ENCODE measurements around the gene ZNF536. TPM values are rescaled to one million over a fixed set of nuclear protein-coding genes. Genes with fewer than 3 reads are reported as not detected.
"Not testable (repeated sequence)": the region's sequence is repeated elsewhere in the genome, so short reads cannot be mapped to it uniquely, and the experiment has no call there.

ZNF536 gene
- total and polyA plus RNA-seq, 2 of the 13 experiments (the other 11 are each of a cell fraction or from before 2014, with no cell fraction given), result not detected

DNA sequence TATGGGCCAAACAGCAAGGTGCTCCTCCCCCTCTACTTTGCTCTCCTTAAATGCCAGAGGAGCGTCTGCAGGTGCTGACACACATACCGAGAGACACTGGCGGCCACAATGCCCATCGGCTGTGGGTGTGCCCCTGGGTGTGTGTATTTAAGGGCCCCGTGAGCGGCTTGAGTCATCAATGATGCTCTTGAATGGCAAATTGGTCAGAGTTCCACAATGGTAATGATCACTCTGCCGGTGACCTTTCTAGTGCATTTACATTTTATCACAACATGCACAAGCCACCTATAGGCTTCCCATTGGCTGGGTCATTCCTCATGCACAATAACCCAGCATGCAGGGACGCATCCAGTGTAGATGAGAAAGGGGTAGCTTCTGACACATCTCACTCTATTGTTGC, 124.8 kb downstream of the ZNF536 start (continued):
- TF ChIP-seq EP300 (IDR thresholded peaks at IDR 0.05; ENCODE audit: low read depth in 2 of 2, low read length in 2 of 2) (no peak), EP300 (CRISPR knock-in tag; IDR thresholded peaks at IDR 0.05; ENCODE audit: borderline replicate concordance) (no peak), ZNF607 (CRISPR knock-in tag; IDR thresholded peaks at IDR 0.05; ENCODE audit: borderline replicate concordance) (no peak), HDAC6 (IDR thresholded peaks at IDR 0.05; ENCODE audit: low read depth, low read length) (no peak), ZKSCAN5 (CRISPR knock-in tag; IDR thresholded peaks at IDR 0.05) (no peak), SP4 (CRISPR knock-in tag; IDR thresholded peaks at IDR 0.05) (no peak), REPIN1 (CRISPR knock-in tag; IDR thresholded peaks at IDR 0.05; ENCODE audit: borderline replicate concordance, low read depth) (no peak), ZNF816 (CRISPR knock-in tag; IDR thresholded peaks at IDR 0.05; ENCODE audit: borderline replicate concordance) (no peak), ZNF839 (CRISPR knock-in tag; IDR thresholded peaks at IDR 0.05; ENCODE audit: borderline replicate concordance) (no peak), ZNF878 (CRISPR knock-in tag; IDR thresholded peaks at IDR 0.05) (no peak), FOXK1 (CRISPR knock-in tag; IDR thresholded peaks at IDR 0.05; ENCODE audit: borderline replicate concordance, low read depth) (no peak)

- FAIRE-seq; DNase-seq (ENCODE audit: low spot score); CTCF ChIA-PET (ENCODE audit: low intra/inter-chr PET ratio, low total read pairs); H4K20me1 ChIP-seq (ENCODE audit: insufficient read depth, low read length); BruUV-seq (replicated peaks); H3K9ac ChIP-seq (ENCODE audit: insufficient read depth, low read depth, low read length); intact Hi-C loops (cut with micrococcal nuclease; ENCODE audit: unreplicated experiment); H3K4me3 ChIP-seq (replicated peaks in 1 of 3; ENCODE audit: insufficient read depth in 1 of 3, low read depth in 2 of 3, low read length in 3 of 3); H3K9me3 ChIP-seq (ENCODE audit: low read length); H3K27ac ChIP-seq (ENCODE audit: extremely low read length, insufficient read depth, low read length); H3K36me3 ChIP-seq (replicated peaks in 1 of 2; ENCODE audit: control insufficient read depth in 1 of 2, insufficient read depth in 2 of 2, low read length in 2 of 2); H3K79me2 ChIP-seq (ENCODE audit: insufficient read depth, low read length); POLR2A ChIA-PET; in situ Hi-C loops (cut with HindIII; ENCODE audit: extremely low pct_ligation_motif_present, low pct_unique_long_range_greater_than_20kb); H3K4me1 ChIP-seq (ENCODE audit: insufficient read depth, low read length); H3K27me3 ChIP-seq (ENCODE audit: control insufficient read depth in 1 of 2, insufficient read depth in 2 of 2, low read length in 2 of 2); H3K4me2 ChIP-seq (ENCODE audit: low read depth, low read length); ATAC-seq; H2AFZ ChIP-seq (ENCODE audit: low read length): not testable (repeated sequence)
- 31% methylated on average over 3 of the region's 3 CpGs for WGBS (ENCODE audit: low lambda C conversion rate)
These were observed 125.9 kb downstream of the ZNF536 start for GRCh38 chr19:30498085-30498484.
